Astrocyte (in vitro differentiated cells and primary cell): ENCODE results near the gene HLCS. TPM values are rescaled to one million over a fixed set of nuclear protein-coding genes. Genes with fewer than 3 reads are reported as not detected.

Experiments used
- DNase-seq: peaks from one replicate; pipeline ENCODE4 v3.0.0-alpha.2; 2010; ENCODE audit warnings: low read depth
- FAIRE-seq: peaks from 2 replicates; lab custom pipeline; 2011; peaks lifted over from hg19 to GRCh38; lab: Jason Lieb, UNC
- H2AFZ ChIP-seq: 2 replicates; pipeline ENCODE4 v1.6.0; 2012; ENCODE audit warnings: low read depth, low read length, inconsistent platforms
- H3K27ac ChIP-seq: 2 replicates; pipeline ENCODE4 v1.5.1; 2011; ENCODE audit warnings: low read depth, low read length, inconsistent platforms
- H3K27me3 ChIP-seq: 2 replicates; pipeline ENCODE4 v1.6.0; 2011; ENCODE audit warnings: low read length, inconsistent platforms; ENCODE audit not compliant: insufficient read depth
- H3K36me3 ChIP-seq: 2 replicates; pipeline ENCODE4 v1.5.1; 2011; ENCODE audit warnings: low read length, inconsistent platforms; ENCODE audit not compliant: insufficient read depth
- H3K4me1 ChIP-seq: 2 replicates; pipeline ENCODE4 v1.5.1; 2011; ENCODE audit warnings: low read length, inconsistent platforms; ENCODE audit not compliant: insufficient read depth
- H3K4me2 ChIP-seq: 2 replicates; pipeline ENCODE4 v1.6.0; 2012; ENCODE audit warnings: low read length, inconsistent platforms
- H3K4me3 ChIP-seq: 2 replicates; pipeline ENCODE4 v1.5.1; 2011; ENCODE audit warnings: low read depth, mild to moderate bottlenecking, low read length, inconsistent platforms; ENCODE audit not compliant: insufficient read depth
- H3K79me2 ChIP-seq: 2 replicates; pipeline ENCODE4 v1.6.0; 2012; ENCODE audit warnings: mild to moderate bottlenecking, low read length, inconsistent platforms; ENCODE audit not compliant: insufficient read depth
- H3K9ac ChIP-seq: 2 replicates; pipeline ENCODE4 v1.6.0; 2012; ENCODE audit warnings: mild to moderate bottlenecking, low read length, inconsistent platforms
- H3K9me3 ChIP-seq: 2 replicates; pipeline ENCODE4 v1.5.1; 2012; ENCODE audit warnings: low read depth, mild to moderate bottlenecking, low read length, inconsistent platforms; ENCODE audit not compliant: insufficient read depth
- H4K20me1 ChIP-seq: 2 replicates; pipeline ENCODE4 v1.6.0; 2012; ENCODE audit warnings: low read length, inconsistent platforms; ENCODE audit not compliant: insufficient read depth
- H3K27ac Mint-ChIP-seq: one replicate; pipeline ENCODE4 v1.8.0; 2021; ENCODE audit warnings: mild to moderate bottlenecking, mixed read lengths; ENCODE audit not compliant: unreplicated experiment
- H3K27me3 Mint-ChIP-seq: one replicate; pipeline ENCODE4 v1.8.0; 2021; ENCODE audit warnings: low read depth, mixed read lengths; ENCODE audit not compliant: unreplicated experiment
- H3K36me3 Mint-ChIP-seq: one replicate; pipeline ENCODE4 v1.8.0; 2021; ENCODE audit warnings: low read depth, mixed read lengths; ENCODE audit not compliant: unreplicated experiment
- H3K4me1 Mint-ChIP-seq: one replicate; pipeline ENCODE4 v1.8.0; 2021; ENCODE audit warnings: low read depth, mixed read lengths; ENCODE audit not compliant: unreplicated experiment
- H3K4me3 Mint-ChIP-seq: one replicate; pipeline ENCODE4 v1.8.0; 2021; ENCODE audit warnings: mild to moderate bottlenecking, moderate library complexity, mixed read lengths; ENCODE audit not compliant: unreplicated experiment
- H3K9me3 Mint-ChIP-seq: one replicate; pipeline ENCODE4 v1.8.0; 2021; ENCODE audit warnings: mild to moderate bottlenecking, mixed read lengths; ENCODE audit not compliant: unreplicated experiment
- EZH2 ChIP-seq: IDR thresholded peaks from 2 replicates; pipeline ENCODE4 v1.6.1; 2012; ENCODE audit warnings: mild to moderate bottlenecking, low read length, inconsistent platforms; ENCODE audit not compliant: insufficient read depth
- total RNA-seq: library from RNA; stranded (reverse); gene quantifications from 2 replicates; pipeline ENCODE4 v1.2.1, GENCODE V29; 2021
- TF ChIP-seq, protein P1 (sequence below): IDR thresholded peaks from 2 replicates; pipeline ENCODE4 v1.5.1; 2011; ENCODE audit warnings: low read depth, mild to moderate bottlenecking, inconsistent platforms, low read length, moderate library complexity; ENCODE audit not compliant: insufficient read depth

The HLCS gene
- total RNA-seq, 1 donor from 2014 or later = 20.9 TPM

DNA sequence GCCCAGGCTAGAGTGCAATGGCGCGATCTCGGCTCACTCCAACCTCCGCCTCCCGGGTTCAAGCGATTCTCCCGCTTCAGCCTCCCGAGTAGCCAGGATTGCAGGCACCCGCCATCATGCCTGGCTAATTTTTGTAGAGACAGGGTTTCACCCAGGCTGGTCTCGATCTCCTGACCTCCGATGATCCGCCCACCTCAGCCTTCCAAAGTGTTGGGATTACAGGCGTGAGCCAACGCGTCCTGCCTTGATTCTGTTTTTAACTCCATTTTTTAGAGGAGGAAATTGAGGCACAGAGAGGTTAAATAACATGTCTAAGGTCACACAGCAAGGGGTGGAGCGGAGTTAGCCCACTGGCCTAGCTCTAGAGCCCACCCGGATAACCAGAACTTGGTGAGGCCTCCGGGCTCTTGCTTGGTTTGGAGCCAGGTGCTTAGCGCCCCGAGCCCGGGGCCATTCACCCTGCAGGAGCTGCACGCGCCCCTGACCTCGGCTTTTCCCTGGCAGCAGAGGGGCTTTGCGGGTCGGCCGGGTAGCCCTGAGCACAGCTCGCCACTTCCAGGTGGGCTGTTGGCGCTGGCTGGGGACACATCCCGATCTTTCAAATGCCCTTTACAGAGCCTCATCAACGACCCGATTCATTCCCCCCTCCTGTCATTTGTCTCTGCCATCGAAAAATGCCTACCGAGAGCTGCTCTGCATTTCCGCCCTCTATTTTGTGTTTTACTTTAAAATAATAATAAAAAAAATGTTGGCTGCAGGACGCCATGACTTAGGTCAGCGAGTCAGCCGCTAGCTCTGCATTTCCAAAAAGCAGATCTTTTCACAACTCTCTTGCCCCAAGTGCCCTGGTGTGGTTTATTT lies 256.4 kb downstream of the HLCS start:
- Histone ChIP-seq H3K9ac (no peak overlapping the region), H3K27ac (no peak overlapping the region), H3K36me3 (no peaks in the 10 kb centered on the region), H3K4me3 (no peak overlapping the region), H3K4me1 (peaks cover 8% of the 10 kb centered on the region), H3K4me2 (peak overlapping the region; percentile 48), H3K27me3 (peaks cover 97% of the 10 kb centered on the region), H2AFZ (no peak overlapping the region), H3K79me2 (peaks cover 8% of the 10 kb centered on the region), H3K9me3 (no peaks in the 10 kb centered on the region), H4K20me1 (peaks cover 35% of the 10 kb centered on the region)
- no peak for DNase-seq
- no peak for TF ChIP-seq EZH2
- TF ChIP-seq, protein P1, sequence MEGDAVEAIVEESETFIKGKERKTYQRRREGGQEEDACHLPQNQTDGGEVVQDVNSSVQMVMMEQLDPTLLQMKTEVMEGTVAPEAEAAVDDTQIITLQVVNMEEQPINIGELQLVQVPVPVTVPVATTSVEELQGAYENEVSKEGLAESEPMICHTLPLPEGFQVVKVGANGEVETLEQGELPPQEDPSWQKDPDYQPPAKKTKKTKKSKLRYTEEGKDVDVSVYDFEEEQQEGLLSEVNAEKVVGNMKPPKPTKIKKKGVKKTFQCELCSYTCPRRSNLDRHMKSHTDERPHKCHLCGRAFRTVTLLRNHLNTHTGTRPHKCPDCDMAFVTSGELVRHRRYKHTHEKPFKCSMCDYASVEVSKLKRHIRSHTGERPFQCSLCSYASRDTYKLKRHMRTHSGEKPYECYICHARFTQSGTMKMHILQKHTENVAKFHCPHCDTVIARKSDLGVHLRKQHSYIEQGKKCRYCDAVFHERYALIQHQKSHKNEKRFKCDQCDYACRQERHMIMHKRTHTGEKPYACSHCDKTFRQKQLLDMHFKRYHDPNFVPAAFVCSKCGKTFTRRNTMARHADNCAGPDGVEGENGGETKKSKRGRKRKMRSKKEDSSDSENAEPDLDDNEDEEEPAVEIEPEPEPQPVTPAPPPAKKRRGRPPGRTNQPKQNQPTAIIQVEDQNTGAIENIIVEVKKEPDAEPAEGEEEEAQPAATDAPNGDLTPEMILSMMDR = no peak
- no peak for FAIRE-seq
- Mint-ChIP-seq H3K27me3 (peaks cover 74% of the 10 kb centered on the region), H3K9me3 (peaks cover 4% of the 10 kb centered on the region), H3K36me3 (peaks cover 6% of the 10 kb centered on the region), H3K4me1 (peaks cover 9% of the 10 kb centered on the region), H3K27ac (no peak overlapping the region), H3K4me3 (peak overlapping the region; percentile 74)

DNA sequence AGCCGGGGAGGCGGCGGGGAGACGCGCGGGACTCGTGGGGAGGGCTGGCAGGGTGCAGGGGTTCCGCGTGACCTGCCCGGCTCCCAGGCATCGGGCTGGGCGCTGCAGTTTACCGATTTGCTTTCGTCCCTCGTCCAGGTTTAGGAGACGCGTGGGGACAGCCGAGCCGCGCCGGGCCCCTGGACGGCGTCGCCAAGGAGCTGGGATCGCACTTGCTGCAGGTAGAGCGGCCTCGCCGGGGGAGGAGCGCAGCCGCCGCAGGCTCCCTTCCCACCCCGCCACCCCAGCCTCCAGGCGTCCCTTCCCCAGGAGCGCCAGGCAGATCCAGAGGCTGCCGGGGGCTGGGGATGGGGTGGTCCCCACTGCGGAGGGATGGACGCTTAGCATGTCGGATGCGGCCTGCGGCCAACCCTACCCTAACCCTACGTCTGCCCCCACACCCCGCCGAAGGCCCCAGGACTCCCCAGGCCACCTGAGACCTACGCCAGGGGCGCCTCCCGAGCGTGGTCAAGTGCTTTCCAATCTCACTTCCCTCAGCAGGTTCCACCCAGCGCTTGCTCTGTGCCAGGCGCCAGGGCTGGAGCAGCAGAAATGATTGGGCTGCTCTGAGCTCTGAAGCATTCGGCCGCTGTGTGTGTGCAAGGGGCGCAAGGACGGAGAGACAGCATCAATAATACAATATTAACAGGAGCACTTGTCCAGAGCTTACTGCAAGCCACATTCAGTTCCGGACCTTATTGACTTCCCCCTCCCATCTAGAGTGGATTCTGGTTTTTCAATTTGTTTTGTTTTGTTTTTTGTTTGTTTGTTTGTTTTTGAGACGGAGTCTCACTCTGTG lies 257.2 kb downstream of the HLCS start:
- Mint-ChIP-seq H3K27ac (peak overlapping the region; percentile 47), H3K4me3 (peak overlapping the region; percentile 50), H3K36me3 (peaks cover 6% of the 10 kb centered on the region), H3K9me3 (peaks cover 4% of the 10 kb centered on the region), H3K4me1 (peaks cover 9% of the 10 kb centered on the region), H3K27me3 (peaks cover 70% of the 10 kb centered on the region)
- DNase-seq = no peak
- Histone ChIP-seq H3K79me2 (peaks cover 17% of the 10 kb centered on the region), H3K36me3 (no peaks in the 10 kb centered on the region), H3K9ac (no peak overlapping the region), H3K9me3 (no peaks in the 10 kb centered on the region), H3K4me2 (peak overlapping the region; percentile 37), H2AFZ (no peak overlapping the region), H4K20me1 (peaks cover 44% of the 10 kb centered on the region), H3K27ac (no peak overlapping the region), H3K4me1 (peaks cover 8% of the 10 kb centered on the region), H3K27me3 (peaks cover 97% of the 10 kb centered on the region), H3K4me3 (no peak overlapping the region)
- no peak for FAIRE-seq
- TF ChIP-seq, protein P1 = no peak
- TF ChIP-seq EZH2 = peak; percentile 90
